Natural killer cell (primary cell): ENCODE measurements around the gene SRGAP3. TPM values are rescaled to one million over a fixed set of nuclear protein-coding genes. Genes with fewer than 3 reads are reported as not detected.

Experiments
- ATAC-seq, 3 donors: fragments of 150-1000 bp in 2 of 3; fragments of 200-7000 bp in 1 of 3; cut with Tn5 transposase; 1 replicate in 1 of 3; 2 replicates in 2 of 3; pipeline ENCODE4 v1.10.0; 2021; ENCODE audit warnings: mild to moderate bottlenecking in 2 of 3, moderate library complexity in 2 of 3
- DNase-seq, 2 donors: peaks; one replicate each; pipeline versions ENCODE4 v3.0.0 to v3.0.0-alpha.2; 2013 to 2021; ENCODE audit warnings: mixed read lengths in 1 of 2
- H3K27ac ChIP-seq: one replicate; pipeline ENCODE4 v1.5.1; 2013; ENCODE audit warnings: mild to moderate bottlenecking, low read length
- H3K27me3 ChIP-seq: one replicate; pipeline ENCODE4 v1.6.1; 2013; ENCODE audit warnings: low read length; ENCODE audit not compliant: control insufficient read depth, insufficient read depth
- H3K36me3 ChIP-seq: one replicate; pipeline ENCODE4 v1.6.1; 2013; ENCODE audit warnings: low read length; ENCODE audit not compliant: control insufficient read depth, insufficient read depth
- H3K4me1 ChIP-seq: one replicate; pipeline ENCODE4 v1.6.1; 2013; ENCODE audit warnings: low read length; ENCODE audit not compliant: control insufficient read depth, insufficient read depth
- H3K4me3 ChIP-seq: one replicate; pipeline ENCODE4 v1.5.1; 2013; ENCODE audit warnings: low read length
- H3K9me3 ChIP-seq: one replicate; pipeline ENCODE4 v1.6.1; 2013; ENCODE audit warnings: low read length; ENCODE audit not compliant: control insufficient read depth, insufficient read depth
- H3K27ac Mint-ChIP-seq, 2 donors: one replicate each; pipeline ENCODE4 v1.8.0; 2022; ENCODE audit warnings: mild to moderate bottlenecking in 2 of 2, mixed read lengths in 2 of 2, moderate library complexity in 1 of 2
- H3K27me3 Mint-ChIP-seq, 2 donors: one replicate each; pipeline ENCODE4 v1.8.0; 2022; ENCODE audit warnings: low read depth in 2 of 2, mixed read lengths in 2 of 2
- H3K36me3 Mint-ChIP-seq: one replicate; pipeline ENCODE4 v1.8.0; 2022; ENCODE audit warnings: mixed read lengths
- H3K4me1 Mint-ChIP-seq, 2 donors: one replicate each; pipeline ENCODE4 v1.8.0; 2022; ENCODE audit warnings: mixed read lengths in 2 of 2
- H3K4me3 Mint-ChIP-seq: one replicate; pipeline ENCODE4 v1.8.0; 2022; ENCODE audit warnings: mild to moderate bottlenecking, moderate library complexity, mixed read lengths
- H3K9me3 Mint-ChIP-seq, 2 donors: one replicate each; pipeline ENCODE4 v1.8.0; 2022; ENCODE audit warnings: mixed read lengths in 2 of 2
- WGBS: methylation state at CpG from one replicate; pipeline ENCODE4 v1.1.7; 2013; ENCODE audit warnings: missing lambda C conversion rate; ENCODE audit not compliant: insufficient coverage; 5-methylcytosine and 5-hydroxymethylcytosine counted together
- intact Hi-C: fragments of 100-400 bp; cut with micrococcal nuclease; formaldehyde crosslinking; loops from one replicate; pipeline ENCODE4 v1.14.2; 2022
- total RNA-seq, 4 donors: library from RNA; stranded (reverse); fragments of 120-200 nt in 1 of 4; gene quantifications; one replicate each; pipeline versions ENCODE4 v1.2.3 to v1.2.4, GENCODE V29; 2013 to 2022
- TF ChIP-seq, protein P1 (sequence below): fragments of 200-600 bp; IDR thresholded peaks from one replicate; pipeline ENCODE4 v1.8.0; 2022; ENCODE audit warnings: antibody characterized with exemption

SRGAP3 gene
- total RNA-seq, 3 donors from 2014 or later (not counting 1 experiment from before 2014, with no cell fraction given), result 2.5 to 14.9 (median 3.0) TPM

DNA sequence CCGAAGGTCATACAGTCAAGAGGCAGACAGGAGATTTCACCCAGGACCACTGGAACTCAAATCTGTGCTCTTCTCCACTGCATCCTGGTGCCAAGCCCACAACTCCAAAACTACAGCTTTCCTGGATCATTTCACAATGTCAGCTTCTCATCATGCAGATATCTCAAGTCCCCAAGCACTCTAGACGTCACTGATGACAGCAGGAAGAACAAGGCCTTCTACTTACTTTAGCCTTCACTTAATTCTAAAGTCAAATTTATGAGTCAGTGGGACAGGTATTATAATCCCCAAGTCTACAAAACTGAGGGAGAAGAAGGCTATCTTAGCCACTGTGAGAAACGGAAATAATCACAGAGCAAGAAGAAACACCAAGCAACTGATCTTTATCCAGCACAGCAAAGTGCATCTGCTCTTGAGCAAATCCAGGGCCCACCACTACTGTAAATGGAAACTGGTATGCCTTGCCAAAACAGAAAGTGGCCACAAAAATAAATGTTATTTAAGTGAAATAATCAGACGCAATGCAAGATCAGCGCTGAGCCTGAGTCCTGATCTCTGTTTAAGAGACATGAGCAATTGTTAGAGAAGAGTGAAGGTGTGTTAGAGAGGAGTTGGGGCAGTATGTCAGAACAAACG lies 287.1 kb downstream of the SRGAP3 start:
- Mint-ChIP-seq H3K4me1 (peaks cover 24 to 31% of the 10 kb centered on the region in 2 donors), H3K36me3 (peaks cover 5% of the 10 kb centered on the region), H3K9me3 (no peaks in the 10 kb centered on the region), H3K27me3 (peaks cover 0 to 4% of the 10 kb centered on the region in 2 donors), H3K4me3 (peak overlapping the region; percentile 98), H3K27ac (peak overlapping the region; percentile 99)
- H3K4me1 ChIP-seq, result peaks cover 11% of the 10 kb centered on the region
- H3K27me3 ChIP-seq, result no peaks in the 10 kb centered on the region
- peak overlapping the region; percentile 88 for H3K27ac ChIP-seq
- H3K9me3 ChIP-seq, result no peaks in the 10 kb centered on the region
- 44% methylated on average over 6 of the region's 6 CpGs for WGBS
- H3K4me3 ChIP-seq, result peak overlapping the region; percentile 89
- ATAC-seq (no peak), DNase-seq (peak in 1 of 2 donors; percentile 16)
- H3K36me3 ChIP-seq, result no peaks in the 10 kb centered on the region
- TF ChIP-seq, protein P1, sequence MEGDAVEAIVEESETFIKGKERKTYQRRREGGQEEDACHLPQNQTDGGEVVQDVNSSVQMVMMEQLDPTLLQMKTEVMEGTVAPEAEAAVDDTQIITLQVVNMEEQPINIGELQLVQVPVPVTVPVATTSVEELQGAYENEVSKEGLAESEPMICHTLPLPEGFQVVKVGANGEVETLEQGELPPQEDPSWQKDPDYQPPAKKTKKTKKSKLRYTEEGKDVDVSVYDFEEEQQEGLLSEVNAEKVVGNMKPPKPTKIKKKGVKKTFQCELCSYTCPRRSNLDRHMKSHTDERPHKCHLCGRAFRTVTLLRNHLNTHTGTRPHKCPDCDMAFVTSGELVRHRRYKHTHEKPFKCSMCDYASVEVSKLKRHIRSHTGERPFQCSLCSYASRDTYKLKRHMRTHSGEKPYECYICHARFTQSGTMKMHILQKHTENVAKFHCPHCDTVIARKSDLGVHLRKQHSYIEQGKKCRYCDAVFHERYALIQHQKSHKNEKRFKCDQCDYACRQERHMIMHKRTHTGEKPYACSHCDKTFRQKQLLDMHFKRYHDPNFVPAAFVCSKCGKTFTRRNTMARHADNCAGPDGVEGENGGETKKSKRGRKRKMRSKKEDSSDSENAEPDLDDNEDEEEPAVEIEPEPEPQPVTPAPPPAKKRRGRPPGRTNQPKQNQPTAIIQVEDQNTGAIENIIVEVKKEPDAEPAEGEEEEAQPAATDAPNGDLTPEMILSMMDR, result no peak
- intact Hi-C loops, result loop anchor here (2.0 kb wide), 1 partner anchor 286 kb away; the partner anchor contains the start of gene SRGAP3

DNA sequence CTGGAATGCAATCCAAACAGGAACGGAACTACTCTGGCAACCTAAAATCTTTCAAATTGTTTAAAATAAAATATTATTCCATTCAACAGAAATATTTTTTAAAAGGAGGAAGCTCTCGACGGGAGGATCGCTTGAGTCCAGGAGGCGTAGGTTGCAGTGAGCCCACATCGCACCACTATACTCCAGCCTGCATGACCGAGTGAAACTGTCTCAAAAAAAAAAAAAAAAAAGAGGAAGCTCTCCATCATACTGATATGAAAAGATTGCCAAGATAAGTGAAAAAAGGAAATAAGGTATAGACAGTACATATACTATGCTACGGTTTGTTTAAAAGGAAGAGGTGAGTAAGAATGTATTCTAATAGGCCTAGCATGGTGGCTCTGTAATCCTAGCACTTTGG lies 289.8 kb downstream of the SRGAP3 start:
- Mint-ChIP-seq H3K4me3 (peak overlapping the region; percentile 2), H3K4me1 (peaks cover 24 to 31% of the 10 kb centered on the region in 2 donors), H3K9me3 (no peaks in the 10 kb centered on the region), H3K27ac (peak overlapping the region in 1 of 2 donors; percentile 99), H3K27me3 (no peaks in the 10 kb centered on the region), H3K36me3 (peaks cover 11% of the 10 kb centered on the region)
- 17% methylated on average over 1 of the region's 8 CpGs for WGBS
- ATAC-seq (peak in 1 of 3 donors; percentile 60), DNase-seq (no peak)
- intact Hi-C loops, result no loop called here
- peaks cover 11% of the 10 kb centered on the region for H3K4me1 ChIP-seq
- no peak overlapping the region for H3K27ac ChIP-seq
- H3K4me3 ChIP-seq, result no peak overlapping the region
- TF ChIP-seq, protein P1, result no peak
- peaks cover 6% of the 10 kb centered on the region for H3K36me3 ChIP-seq
- no peaks in the 10 kb centered on the region for H3K27me3 ChIP-seq
- H3K9me3 ChIP-seq, result no peaks in the 10 kb centered on the region

DNA sequence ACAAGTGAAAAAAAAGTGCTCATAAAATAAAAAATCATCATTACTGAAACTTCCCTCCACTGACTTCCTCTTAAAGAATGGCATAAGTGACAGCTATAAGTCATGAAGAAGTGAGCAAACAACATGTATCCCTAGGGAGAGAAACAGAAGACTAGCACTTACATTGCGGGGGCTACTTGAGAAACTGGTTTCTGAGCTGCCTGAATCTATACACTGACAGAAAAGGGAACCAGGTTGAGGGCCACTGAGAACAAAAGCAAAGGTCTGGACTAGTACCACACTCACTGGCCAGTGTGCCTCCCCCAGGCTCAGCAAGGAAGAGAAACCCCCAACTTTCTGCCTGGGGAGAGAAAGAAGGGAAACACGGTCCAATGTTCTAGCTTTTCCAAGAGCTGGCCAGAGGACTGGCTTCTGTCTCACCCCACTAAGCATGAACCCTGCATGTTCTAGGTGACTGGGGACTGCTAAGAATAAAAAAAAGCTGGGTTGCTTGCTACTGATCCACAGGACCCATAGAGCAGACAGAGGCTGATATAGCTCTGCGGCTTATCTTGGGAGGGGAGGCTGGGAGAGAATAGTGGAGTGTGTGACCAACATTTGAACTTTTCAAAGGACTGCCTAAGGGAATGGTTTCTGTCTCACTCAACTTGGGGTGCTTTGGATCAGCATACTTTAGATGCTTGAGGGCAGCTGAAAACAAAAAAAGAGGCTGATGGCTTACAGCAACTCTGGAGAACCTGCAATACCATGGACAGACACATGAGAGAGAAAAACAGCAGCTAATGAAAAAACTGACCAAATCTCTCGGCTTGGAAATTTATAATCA lies 294.3 kb downstream of the SRGAP3 start:
- 83% methylated on average over 3 of the region's 4 CpGs for WGBS
- no peaks in the 10 kb centered on the region for H3K9me3 Mint-ChIP-seq
- ATAC-seq (no peak), DNase-seq (no peak)
- H3K27me3 ChIP-seq, result no peaks in the 10 kb centered on the region
- peaks cover 11% of the 10 kb centered on the region for H3K36me3 Mint-ChIP-seq
- H3K27ac Mint-ChIP-seq, result no peak overlapping the region
- intact Hi-C loops, result no loop called here
- no peaks in the 10 kb centered on the region for H3K4me1 ChIP-seq
- H3K4me3 ChIP-seq, result no peak overlapping the region
- peaks cover 6% of the 10 kb centered on the region for H3K36me3 ChIP-seq
- H3K4me1 Mint-ChIP-seq, result peaks cover 11 to 13% of the 10 kb centered on the region in 2 donors
- peak overlapping the region; percentile 21 for H3K27ac ChIP-seq
- no peaks in the 10 kb centered on the region for H3K9me3 ChIP-seq
- no peak overlapping the region for H3K4me3 Mint-ChIP-seq
- TF ChIP-seq, protein P1, result no peak
- no peaks in the 10 kb centered on the region for H3K27me3 Mint-ChIP-seq
